NCI-H1417 treated with DMSO at 0.1 percent for 48 hours (cell line): ENCODE results near the gene NAA11.

Source experiments
- DNase-seq: peaks from one replicate; lab custom pipeline; 2025; lab: John Stamatoyannopoulos, UW

The NAA11 gene

DNA sequence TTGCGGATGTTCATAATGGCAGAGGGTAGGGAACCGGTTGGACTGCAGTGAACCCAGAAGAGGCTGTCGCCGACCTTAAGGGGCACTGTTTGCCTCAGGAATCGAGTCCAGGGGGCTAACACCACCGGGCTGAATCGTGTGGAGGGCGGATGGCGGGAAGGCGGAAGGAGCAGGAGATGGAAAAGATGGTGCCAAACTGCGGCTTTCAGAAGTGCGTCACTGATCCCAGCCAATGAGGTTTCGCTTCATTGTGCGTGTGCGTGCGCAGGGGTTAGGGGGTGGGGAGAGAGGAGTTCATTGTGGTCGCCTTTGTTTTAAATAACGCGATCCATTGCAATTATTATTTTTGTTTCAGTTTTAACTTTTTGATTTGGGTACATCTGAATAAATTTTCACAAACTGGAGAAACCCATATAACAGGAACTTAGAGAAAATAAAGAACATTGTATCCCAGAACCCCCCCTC lies at the start of gene NAA11:
NAA11 (minus strand) TSS at position 198 of the 465 bp plus-strand sequence; CDS start at position 14, 184 bp downstream.
- DNase-seq = no peak

DNA sequence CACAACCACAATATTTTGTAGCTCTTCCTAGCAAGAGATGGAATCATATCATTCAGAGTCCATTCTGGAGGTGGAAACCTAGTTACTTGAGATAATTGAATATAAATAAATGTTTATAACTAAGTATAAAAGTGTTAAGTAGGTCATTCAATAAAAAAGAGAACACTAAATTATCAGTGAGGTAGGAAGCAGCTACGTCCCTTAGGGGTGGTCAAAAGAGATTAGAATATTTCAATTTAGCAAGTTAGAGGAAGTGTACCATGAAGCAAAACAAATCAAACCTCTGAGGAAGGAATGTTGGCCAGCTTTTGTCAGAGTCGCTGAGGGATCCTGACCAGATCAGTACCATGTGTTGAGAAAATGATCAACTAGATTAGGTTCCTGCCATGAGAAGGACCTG lies 44.2 kb upstream of the NAA11 start:
- DNase-seq = no peak

DNA sequence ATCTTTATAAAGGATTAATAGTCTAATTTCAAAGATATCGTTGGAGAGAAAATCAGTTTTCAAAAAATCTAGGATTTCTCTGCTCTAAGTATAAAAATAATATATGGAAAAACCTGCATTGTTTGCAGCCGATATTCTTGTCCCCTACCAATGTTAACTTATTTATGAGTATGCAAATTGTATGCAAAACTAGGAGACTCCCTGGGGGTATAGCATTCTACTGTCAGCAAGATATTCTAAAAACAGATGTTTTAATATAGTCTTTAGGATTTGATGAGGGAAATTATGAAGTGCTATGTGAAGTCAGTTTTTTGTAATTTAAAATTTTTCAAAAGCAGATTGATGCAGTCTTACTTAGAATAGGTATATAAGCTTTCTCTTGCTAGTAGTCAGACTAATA lies 41.2 kb upstream of the NAA11 start:
- DNase-seq = no peak

DNA sequence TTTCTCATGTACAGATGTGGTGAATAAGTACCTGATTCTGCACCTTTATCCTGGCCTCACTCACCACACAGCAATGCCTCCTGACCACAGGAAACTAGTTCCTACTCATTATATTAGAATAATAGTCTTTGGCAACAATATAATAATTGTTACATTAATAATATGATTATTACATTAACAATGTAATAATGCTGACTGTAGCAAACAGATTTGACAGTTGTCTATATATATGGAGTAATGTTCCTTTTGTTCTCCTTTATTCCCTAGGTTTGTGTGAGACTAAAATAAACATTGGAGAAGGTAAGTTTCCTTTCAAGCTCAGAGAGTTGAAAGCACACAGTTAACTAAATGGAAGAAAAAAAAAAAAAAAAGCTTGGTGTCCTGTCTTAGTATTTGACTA lies 40.6 kb upstream of the NAA11 start:
- no peak for DNase-seq

DNA sequence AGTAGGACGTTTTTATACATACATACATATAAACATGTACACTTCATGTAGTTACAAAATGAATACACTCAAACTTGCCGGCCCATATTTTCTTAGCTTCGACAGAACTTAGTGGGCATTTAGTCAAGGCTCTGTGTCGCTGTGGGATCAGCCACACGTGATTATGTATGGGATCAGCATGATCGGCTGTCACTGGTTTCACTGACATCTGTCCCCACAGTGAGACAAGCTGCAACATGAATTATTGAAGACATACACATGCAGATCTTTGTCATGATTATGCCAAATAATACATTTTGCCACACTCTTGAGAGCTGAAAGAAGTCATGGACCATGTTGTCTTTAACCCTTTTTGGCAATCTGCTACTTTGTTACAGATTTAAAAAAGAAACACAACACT lies 38.2 kb upstream of the NAA11 start:
- no peak for DNase-seq

DNA sequence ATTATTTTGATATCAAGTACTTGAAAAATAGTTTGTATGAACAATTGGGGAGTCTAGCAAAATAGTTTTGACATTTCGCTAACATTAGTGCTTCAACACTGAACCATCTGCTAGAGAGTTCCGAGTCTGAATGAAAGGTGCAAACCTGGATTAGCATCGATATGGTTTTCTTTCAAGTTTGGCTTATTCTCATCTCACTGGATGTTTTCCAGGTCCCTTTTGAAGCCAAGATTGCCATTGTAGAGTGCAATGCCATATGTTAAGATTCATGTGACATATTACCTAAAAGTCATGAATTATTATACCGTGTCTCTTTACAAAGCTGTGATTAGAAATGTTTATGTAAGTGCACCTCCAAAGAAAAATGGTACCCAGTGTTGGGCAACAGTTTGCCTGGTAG lies 36.8 kb upstream of the NAA11 start:
- no peak for DNase-seq

DNA sequence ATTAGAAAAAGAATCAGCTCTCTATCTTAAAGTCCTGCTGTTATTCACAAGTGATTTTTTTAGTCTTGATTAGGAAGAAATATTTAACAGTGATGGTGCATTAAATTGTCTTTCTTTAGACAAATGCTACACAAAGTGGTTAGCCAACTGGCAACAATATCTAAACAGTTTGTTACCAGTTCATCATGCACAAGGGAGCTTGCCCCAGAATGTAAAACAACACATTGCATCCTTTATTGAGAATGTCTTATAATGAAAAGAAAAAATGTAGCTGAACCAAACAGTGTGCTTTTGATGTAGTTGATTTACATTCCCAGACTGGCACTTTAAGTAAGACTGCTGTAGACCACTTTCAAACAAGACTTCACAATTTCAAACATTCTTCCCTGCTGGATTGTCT lies 34.1 kb upstream of the NAA11 start:
- no peak for DNase-seq

DNA sequence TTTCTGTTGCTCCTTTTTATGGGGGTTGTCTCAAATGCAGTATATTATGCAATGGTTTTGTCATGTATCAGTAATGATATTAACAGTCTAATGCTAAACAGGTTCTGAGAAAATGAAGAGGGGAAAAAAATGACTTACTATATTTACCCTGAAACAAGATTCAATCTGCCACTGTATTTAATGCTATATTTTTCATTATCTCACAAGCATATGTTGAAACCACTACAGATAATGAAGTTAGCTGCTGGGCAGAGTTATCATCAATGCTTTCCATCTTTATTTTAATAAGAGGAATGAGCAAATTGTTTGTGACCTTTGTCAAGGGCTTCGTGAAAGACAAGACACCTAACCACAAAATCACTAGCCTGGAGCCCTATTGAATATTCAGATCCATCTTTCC lies 32.6 kb upstream of the NAA11 start:
- DNase-seq = no peak

DNA sequence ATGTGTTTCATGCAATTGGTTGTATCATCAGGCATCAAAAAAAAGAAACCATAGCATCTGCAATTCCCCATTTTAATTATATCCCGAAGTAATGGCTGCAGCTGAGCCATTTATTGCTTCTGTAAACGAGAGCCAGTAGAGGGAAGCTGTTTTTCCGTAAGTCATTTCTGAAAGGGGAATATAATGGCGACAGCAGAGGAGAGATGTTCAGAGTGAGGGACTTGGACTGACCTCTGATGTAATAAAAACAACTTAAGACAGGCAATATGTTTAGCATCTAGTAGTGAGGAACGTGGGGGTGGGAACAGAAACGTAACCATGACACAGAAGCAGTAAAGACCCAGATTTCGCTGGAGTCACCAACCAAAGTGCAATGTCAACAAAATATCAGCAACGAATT lies 31.5 kb upstream of the NAA11 start:
- DNase-seq = no peak

DNA sequence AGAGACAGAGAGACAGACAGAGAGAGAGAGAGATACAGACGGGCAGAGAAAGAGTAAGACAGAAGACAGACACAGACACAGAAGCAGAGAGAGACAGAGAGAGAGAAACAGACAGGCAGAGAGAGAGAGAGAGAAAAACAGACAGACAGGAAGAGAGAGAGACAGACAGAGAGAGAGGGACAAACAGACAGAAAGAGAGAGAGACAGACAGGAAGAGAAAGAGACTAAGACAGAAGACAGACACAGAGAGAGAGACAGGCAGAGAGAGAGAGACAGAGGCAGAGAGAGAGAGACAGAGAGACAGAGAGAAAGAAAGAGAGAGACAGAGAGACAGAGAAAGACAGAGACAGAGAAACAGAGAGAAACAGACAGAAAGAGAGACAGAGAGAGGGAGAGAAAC lies 27.2 kb upstream of the NAA11 start:
- DNase-seq = no peak

DNA sequence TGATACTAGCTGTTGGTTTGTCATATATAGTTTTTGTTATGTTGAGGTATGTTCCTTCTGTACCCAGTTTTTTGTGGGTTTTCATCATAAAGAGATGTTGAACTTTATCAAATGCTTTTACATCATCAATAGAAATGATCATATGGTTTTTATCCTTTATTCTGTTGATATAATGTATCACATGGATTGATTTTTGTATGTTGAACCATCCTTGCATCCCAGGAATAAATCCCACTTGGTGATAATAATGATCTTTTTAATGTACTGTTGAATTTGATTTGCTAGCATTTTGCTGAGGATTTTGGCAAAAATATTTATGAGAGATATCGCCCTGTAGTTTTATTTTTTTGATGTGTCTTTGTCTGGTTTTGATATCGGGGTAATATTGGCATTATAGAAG lies 22.5 kb upstream of the NAA11 start:
- no peak for DNase-seq

DNA sequence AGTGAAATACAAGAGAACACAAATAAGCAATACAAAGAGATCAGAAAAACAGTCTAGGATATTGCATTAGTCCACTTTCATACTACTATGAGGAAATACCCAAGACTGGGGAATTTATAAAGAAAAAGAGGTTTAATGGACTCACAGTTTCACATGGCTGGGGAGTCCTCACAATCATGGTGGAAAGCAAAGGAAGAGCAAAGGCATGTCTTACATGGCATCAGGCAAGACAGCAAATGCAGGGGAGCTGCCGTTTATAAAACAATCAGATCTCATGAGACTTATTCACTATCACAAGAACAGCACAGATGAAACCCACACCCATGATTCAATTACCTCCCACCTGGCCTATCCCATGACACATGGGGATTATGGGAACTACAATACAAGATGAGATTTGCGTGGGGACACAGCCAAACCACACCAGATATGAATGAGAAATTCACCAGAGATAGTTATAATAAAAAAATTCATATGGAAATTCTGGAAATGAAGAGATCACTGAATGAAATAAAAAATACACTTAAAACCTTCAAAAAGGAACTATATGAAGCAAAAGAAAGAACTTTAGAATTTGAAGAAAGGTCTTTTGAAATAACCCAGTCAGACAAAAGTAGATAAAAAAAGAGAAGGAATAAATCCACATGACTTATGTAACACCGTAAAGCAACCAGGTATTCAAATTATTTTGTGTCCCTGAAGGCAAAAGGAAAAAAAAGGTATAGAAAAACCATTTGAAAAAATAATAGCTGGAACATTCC lies 16.2 kb upstream of the NAA11 start:
- no peak for DNase-seq

DNA sequence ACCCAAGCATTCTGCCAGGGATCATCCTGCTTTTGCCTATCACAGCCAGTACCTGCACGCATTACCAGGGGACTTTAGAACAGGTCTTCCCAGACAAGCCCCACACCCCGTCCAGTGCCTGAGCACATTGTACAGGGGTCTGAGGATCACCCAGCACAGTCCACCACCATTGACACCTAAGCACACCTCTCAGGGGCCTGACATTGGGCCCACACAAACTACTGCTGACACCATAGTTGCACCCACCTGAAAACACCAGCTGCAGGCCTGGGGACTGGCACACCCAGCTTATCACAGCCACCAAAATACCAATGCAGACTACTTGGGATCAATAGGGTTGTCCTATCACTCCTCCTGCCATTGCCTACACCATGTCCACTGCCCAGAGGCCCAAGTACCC lies 14.7 kb upstream of the NAA11 start:
- DNase-seq = no peak

DNA sequence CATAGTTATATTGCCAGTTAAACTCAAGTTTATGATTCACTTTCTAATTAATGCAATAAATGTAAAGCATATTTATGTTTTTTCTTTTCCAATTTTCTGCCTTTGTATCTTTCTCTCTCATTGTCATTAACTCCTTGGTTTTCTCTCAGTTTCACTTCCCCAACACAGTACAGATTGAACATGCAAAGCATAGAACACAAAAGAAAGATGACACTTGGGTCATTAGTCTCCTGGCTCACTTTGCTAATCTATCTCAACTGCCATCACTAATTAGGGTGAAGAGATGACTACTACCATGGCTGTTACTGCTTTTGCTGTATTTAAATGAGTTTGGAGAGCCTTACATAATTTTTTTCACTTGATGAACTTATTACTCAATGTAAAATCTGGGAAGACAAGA lies 12.3 kb upstream of the NAA11 start:
- no peak for DNase-seq

DNA sequence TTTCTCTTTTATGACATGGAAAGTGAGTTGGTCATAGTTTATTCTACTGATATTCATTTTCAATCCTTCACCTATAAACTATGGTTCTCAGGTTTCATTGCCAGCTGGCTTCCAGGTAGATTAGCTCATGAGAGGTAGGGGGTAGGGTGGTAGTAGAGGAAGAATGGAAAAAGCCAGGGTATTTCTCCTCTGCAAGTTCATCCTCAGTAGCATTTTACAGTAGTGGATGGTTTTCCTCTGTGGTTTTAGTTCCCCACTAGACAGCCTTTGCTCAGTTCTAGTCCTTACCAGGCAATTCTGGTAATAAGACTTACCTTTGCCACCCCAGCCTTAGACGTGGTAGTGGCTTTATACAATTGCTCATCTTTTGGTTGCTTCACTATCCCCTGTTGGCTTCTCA lies 8.9 kb upstream of the NAA11 start:
- DNase-seq = no peak

DNA sequence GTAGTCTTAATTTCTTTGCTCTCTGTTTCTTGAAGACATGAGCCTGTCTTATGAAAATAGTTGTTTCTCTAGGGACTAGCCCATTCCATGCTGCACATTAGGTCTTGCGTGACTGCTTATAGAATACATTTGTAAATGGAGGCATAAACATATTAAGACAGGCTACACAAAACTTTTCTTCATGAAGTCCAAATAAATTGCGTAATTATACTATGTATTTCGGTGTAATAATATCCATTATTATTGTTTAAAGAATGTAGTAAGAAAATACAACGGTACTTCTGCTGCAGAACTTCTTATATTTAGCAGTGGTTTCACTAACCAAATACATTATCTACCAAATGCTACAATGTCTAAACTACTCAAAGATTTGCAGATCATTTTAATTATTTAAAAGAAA lies 8.5 kb upstream of the NAA11 start:
- DNase-seq = no peak

DNA sequence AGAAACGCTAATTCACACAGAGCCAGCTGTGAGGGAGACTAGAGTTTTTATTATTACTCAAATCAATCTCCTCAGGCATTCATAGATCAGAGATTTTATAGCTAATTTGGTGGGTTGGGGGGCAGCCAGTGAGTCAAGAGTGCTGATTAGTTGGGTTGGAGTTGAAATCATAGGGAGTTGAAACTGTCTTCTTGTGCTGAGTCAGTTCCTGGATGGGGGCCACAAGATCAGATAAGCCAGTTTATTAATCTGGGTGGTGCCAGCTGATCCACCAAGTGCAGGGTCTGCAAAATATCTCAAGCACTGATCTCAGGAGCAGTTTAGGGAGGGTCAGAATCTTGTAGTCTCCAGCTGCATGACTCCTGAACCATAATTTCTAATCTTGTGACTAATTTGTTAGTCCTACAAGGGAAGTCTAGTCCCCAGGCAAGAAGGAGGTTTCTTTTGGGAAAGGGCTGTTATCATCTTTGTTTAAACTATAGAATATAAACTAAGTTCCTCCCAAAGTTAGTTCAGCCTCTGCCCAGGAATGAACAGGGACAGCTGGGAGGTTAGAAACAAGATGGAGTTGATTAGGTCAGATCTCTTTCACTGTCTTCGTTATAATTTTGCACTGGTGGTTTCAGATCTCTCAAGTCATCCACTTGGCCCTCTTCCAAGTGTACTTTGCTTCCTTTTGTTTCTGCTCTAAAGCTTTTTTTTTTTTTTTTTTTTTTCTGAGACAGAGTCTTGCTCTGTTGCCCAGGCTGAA lies 5.4 kb upstream of the NAA11 start:
- no peak for DNase-seq

DNA sequence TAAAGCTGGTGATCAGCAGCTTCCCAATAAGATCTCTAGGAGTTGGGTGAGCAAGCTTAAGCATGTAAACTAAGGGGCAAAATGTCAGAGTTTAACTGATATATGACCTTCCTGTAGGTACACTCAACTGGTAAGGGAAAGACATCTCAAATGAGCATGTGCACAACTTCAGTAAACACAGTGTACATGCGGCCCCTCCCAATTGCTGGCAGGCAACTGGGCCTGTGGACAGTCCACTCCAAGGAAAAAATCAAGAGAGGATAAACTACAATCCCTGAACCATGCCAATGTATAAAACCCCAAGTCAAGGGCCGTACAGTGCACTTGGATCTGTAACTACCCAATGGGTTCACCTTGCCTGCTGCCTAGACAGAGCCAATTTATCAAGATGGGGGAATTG lies 4.9 kb upstream of the NAA11 start:
- peak; percentile 18 for DNase-seq

DNA sequence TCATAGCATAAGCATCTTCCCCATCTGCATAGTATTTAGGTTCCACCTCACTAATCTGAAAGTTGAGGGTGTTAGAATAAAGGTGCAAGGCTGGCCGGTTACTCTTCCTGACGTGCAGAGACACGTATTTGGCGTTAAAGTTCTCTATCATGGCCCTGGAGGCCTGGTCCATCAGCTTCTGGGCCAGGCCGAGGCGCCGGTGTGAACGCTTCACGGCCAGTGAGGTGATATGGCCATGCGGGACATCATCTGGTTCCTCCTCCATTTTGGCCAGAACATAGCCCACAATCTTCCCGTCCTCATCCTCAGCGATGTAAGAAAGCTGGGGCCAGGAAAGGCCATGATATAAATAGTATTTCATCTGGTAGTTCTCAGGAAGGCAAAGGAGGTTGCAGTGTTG lies 425 bp downstream of the NAA11 start:
- DNase-seq = no peak

DNA sequence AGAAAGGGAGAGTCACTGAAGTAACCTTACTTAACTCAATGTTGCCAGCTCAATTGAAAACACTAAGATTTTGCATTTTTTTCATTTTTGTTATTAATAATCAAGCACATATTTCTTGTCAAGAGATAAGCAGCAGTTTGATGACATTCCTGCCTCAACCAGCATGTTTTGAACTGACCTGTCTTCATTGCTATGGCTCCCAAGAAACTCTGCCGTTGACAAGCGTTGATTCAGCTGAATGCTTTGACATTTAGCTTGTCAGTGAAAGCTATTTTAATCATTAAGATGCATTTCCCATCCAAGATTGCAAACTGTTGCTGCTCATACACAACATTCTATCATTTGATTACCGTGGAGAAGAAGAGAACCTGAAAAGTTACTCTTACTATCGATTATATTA lies 5.9 kb downstream of the NAA11 start:
- no peak for DNase-seq

DNA sequence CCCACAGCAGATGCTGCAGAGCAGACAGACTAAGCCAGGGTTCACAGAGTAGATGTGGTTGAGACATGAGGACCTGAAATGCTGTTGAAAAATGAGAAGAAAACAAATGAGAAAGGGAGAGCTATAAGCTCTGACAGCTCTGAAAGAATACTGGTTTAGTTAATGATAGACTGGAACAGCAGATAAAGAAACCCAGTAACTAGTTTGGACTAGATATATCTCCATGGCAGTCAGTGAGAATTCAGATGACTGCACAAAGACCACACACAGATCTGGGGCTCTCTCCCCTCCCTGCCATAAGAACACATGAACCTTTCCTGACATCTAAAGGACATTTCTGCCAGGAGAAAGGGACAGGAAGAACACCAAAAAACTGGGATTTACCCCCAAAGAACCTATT lies 8.2 kb downstream of the NAA11 start:
- no peak for DNase-seq

DNA sequence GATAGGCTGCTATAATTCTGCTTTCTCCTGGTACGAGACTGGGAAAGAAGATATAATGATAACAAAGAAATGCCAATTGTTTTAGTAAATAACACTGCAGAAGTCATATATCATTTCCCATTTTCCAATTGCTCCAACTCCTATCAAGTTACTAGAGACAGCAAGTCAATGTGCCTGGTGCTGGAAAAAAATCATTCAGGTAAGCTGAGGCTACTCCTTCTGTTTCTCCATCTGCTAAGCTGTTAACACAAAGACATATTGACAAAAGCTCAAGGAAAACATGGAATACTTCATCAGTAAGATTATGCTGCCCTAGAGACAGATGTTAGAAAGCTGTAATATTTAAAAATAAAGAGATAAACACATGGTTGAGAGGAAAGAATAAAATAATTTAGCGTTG lies 10.0 kb downstream of the NAA11 start:
- no peak for DNase-seq

DNA sequence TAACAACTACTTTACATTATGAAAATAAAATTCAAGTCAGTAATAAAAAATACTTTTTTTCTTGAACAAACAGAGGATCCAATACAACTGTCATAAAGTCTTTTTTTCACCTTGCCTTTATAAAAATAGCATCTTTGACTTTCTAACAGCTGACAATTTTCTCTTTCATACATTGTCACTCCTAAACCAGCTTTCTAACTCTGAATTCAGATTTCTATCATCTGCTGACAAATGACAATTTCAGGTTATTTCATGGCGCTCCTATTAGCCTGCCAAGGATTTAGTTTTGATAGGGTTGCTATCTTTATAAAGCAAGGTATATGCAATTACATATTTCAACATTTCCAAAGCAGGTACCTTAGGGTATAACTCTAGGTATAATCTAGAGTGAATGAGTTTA lies 14.6 kb downstream of the NAA11 start:
- no peak for DNase-seq

DNA sequence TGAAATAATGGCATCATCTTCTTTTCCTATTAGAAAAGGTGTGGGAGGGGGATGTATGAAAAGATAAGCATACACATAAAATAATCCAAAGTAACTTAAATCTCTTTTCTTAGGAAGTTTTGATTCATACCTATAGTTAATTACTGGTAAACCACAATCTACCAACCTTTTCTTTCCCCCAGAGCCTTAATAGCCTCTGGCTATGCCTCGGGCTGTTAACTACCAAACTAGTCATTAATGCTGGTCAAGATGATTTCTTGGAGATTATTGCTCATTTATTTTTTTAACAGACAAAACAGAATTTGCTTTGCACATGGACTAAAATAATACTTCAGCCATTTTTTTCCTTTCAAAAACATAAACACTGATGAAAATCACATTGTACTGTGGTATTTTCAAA lies 16.9 kb downstream of the NAA11 start:
- no peak for DNase-seq
